HG02981 (cell line): ENCODE measurements around the gene ANKRD22.
"Not testable (repeated sequence)": the region's sequence is repeated elsewhere in the genome, so short reads cannot be mapped to it uniquely, and the experiment has no call there.

Experiments used
- ATAC-seq: cut with Tn5 transposase; IDR thresholded peaks from one replicate; pipeline ENCODE4 v1.9.1; 2021; ENCODE audit warnings: mild to moderate bottlenecking, moderate library complexity; ENCODE audit not compliant: unreplicated experiment

ANKRD22 gene

GRCh38 chr10:88851706-88852105 lies at the start of gene ANKRD22:
Gene ANKRD22 (minus strand): TSS chr10:88851844. CDS start chr10:88851607, 237 bp downstream.
- no peak for ATAC-seq

- no peak for ATAC-seq
Measured at GRCh38 chr10:88899886-88900285, 48.2 kb upstream of the ANKRD22 start.

DNA sequence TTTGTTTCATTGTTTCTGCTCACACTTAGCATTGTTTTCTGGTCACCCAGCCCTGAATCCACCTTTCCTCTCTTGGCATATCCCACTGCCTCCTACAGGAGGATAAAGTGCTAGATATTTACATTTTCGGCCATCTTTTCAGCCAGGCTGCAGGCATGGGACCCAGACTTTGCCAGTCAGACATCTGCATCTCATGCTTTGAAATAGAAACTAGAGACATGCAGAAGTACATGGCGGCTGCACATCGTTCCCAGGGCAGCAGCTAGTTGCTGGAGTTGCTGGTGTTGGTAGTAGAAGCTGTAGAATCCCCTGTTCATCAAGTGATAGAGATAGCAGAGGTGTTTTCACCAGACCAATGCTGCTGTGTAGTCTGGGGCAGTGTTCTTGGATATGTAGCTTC lies 47.1 kb upstream of the ANKRD22 start:
- no peak for ATAC-seq

- ATAC-seq = no peak
Measured at GRCh38 chr10:88896994-88897853, 45.6 kb upstream of the ANKRD22 start.

DNA sequence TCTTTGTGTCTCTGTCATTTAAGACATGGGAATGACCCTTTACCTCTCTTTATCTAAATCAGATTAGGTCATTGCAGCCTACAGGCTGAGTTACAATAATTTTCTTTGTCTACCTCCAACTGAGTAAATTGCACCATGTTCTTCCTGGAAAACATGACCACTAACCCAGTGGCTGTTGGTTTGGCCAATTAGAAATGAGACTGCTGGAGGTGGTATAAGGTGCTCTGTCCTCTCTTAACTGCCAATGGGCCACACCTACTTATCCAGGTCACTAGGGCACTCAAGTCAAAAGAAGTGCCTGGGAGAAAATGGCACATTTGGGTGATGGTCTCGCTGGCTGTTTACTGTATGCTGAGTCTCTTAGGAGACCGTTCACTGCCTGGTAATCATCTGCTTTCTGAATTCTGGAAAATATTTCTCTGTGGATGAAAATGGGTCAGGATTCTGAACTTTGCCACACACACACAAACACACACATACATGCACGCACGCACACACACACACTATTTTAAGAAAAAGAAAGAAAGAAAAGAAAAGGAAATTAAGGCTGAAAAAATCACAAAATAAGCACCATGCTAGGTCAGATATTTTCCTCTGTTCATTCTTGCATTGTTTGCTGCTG lies 44.8 kb upstream of the ANKRD22 start:
- no peak for ATAC-seq

DNA sequence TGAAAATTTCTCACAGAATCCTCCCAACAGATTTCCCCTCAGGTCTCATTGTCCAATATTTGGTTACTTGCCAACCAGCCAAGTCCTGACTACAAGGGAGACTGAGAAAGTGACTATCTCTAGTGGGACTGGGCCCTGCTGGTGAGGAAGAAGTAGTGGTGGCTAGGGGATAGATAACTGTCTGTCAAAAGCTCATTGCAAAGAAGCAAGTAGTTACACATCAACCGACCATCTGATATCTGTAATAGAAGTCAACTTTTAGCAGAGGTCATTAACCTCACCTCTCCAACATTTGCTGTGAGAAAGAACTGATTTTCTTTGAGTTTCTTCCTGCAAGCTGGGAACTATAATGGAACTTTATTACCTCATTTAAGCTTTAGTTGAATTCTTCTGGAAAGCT lies 43.6 kb upstream of the ANKRD22 start:
- ATAC-seq = no peak

- ATAC-seq = no peak
Measured at GRCh38 chr10:88893611-88894010, 42.0 kb upstream of the ANKRD22 start.

GRCh38 chr10:88892222-88892967 lies 40.8 kb upstream of the ANKRD22 start:
- ATAC-seq = no peak

DNA sequence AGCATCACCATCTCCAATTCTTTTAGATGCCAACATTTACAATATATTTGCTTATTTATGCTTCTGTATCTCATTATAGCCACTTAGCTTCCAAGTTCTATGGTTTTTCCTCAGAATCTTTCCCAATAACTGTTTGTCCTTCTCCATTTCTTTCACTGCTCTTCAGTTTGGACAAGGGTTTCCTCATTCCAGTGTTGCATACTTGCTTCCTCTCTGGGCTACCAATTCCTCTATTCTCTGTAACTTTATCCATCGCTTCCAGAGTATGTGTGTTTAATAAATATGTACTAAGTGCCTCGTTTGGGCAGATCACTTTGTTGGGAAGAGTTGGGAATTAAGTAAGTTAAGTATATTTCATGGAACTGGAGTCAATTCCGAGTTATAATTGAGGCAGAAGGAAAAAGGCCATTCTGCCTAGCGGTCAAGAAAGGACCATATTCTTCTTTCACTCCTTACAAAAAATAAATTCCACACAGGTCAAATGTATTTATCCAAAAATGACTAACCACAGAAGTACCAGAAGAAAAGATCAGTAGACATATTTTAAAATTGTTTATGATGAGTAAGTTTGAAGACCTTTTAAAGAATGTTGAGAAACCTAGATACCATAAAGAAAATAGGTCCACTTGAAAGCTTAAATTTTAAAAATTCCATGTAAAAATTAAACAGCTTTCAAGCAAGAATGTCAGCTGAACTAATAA lies 39.2 kb upstream of the ANKRD22 start:
- no peak for ATAC-seq

GRCh38 chr10:88889559-88890337 lies 38.1 kb upstream of the ANKRD22 start:
- ATAC-seq = peak; percentile 57

GRCh38 chr10:88888810-88889445 lies 37.3 kb upstream of the ANKRD22 start:
- no peak for ATAC-seq

DNA sequence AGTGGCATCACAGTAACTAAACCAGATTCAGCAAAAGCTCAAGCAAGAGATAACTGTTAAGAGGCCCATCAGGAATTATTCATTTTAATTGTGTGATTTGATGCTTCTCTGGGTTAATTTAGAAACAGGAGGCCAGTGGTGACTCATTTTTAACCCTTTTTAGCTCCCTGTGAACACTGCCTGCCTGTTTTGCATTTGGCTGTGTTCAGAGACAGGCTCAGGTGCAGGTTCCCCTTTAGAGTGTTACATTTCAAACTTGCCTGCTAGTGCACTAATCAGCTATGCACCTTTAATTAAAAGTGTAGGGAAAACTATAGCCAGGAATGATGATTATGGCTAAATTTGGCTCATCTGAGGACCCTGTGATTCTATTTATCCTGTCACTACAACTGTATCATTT lies 34.9 kb upstream of the ANKRD22 start:
- peak; percentile 56 for ATAC-seq

- no peak for ATAC-seq
Measured at GRCh38 chr10:88883448-88883809, 31.8 kb upstream of the ANKRD22 start.

DNA sequence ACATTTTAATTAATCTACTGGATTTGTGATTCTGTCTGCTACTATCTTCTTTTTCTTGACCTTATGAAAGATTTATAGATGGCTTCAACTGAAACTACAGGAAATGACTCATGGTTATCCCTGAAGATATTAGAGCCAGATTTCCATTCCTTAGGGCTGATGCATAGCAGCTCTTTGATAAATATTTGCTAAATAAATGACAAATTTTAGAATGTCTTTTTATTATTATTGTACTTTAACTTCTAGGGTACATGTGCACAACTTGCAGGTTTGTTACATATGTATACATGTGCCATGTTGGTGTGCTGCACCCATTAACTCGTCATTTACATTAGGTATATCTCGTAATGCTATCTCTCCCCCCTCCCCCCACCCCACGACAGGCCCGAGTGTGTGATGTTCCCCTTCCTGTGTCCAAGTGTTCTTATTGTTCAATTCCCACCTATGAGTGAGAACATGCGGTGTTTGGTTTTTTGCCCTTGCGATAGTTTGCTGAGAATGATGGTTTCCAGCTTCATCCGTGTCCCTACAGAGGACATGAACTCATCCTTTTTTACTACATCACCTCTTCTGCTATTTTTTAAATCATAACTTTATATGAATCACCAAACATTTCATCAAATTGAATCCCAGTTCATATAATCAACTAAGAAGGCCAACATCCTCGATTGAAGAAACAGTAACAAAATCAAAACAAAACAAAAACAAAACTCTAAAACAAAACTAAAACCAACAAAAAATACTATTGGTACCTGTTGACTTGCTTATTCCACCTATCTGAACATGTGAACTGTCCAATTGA lies 31.2 kb upstream of the ANKRD22 start:
- ATAC-seq = not testable (repeated sequence)

- ATAC-seq = no peak
Measured at GRCh38 chr10:88881922-88882645, 30.4 kb upstream of the ANKRD22 start.

DNA sequence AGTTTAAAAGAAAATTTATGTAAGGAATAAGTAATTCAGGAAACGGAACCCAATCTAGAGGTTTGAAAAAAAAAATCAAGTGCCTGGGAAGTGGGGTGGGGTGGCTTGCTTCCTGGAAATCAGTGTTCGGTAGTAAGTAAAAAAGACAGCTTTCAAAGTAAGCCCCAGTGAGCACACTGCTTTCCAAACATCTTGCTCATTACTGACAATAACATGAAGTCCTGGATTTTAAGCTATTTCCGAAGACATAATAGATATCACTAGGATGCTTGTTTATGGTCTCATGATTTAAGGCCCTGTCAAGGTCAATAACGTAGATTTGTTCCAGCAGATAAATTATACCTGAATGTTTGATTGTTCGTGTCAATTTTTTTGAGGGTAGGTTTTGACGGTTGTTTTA lies 29.7 kb upstream of the ANKRD22 start:
- ATAC-seq = no peak

- ATAC-seq = peak; percentile 72
Measured at GRCh38 chr10:88880282-88881076, 28.8 kb upstream of the ANKRD22 start.
